ENCODE data around the gene PHACTR2. TPM values are rescaled to one million over a fixed set of nuclear protein-coding genes. Genes with fewer than 3 reads are reported as not detected.

The PHACTR2 gene
- total RNA-seq, 4 donors from 2014 or later = 25.4 to 31.8 (median 26.1) TPM

GRCh38 chr6:143711714-143712113, 33.9 kb downstream of the PHACTR2 start:
- H3K27ac ChIP-seq = no peak overlapping the region
- peaks cover 0 to 3% of the 10 kb centered on the region in 2 donors for H3K4me1 ChIP-seq
- H3K36me3 ChIP-seq = no peaks in the 10 kb centered on the region
- no peaks in the 10 kb centered on the region for H3K9me3 ChIP-seq
- DNase-seq (no peak), ATAC-seq (no peak)
- H3K27me3 ChIP-seq = no peaks in the 10 kb centered on the region
- intact Hi-C loops (cut with DNase I; ENCODE audit: low total_unique reads) = no loop called here
- in situ Hi-C loops (cut with MboI; ENCODE audit: low sequenced_read_pairs in 4 of 4) = no loop called here
- no peak overlapping the region for H3K4me3 ChIP-seq
- no peak for TF ChIP-seq POLR2A (IDR thresholded peaks at IDR 0.05)
- TF ChIP-seq, protein P1, sequence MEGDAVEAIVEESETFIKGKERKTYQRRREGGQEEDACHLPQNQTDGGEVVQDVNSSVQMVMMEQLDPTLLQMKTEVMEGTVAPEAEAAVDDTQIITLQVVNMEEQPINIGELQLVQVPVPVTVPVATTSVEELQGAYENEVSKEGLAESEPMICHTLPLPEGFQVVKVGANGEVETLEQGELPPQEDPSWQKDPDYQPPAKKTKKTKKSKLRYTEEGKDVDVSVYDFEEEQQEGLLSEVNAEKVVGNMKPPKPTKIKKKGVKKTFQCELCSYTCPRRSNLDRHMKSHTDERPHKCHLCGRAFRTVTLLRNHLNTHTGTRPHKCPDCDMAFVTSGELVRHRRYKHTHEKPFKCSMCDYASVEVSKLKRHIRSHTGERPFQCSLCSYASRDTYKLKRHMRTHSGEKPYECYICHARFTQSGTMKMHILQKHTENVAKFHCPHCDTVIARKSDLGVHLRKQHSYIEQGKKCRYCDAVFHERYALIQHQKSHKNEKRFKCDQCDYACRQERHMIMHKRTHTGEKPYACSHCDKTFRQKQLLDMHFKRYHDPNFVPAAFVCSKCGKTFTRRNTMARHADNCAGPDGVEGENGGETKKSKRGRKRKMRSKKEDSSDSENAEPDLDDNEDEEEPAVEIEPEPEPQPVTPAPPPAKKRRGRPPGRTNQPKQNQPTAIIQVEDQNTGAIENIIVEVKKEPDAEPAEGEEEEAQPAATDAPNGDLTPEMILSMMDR (IDR thresholded peaks at IDR 0.05 in 4 of 5, conservative IDR thresholded peaks at IDR 0.05 in 1 of 5) = no peak

GRCh38 chr6:143718472-143718871, 40.7 kb downstream of the PHACTR2 start:
- DNase-seq = no peak
- Histone ChIP-seq H3K9me3 (no peaks in the 10 kb centered on the region), H3K27ac (no peak overlapping the region), H3K36me3 (no peaks in the 10 kb centered on the region), H3K4me3 (no peak overlapping the region), H3K27me3 (no peaks in the 10 kb centered on the region), H3K4me1 (peaks cover 0 to 7% of the 10 kb centered on the region in 2 donors)
- ATAC-seq = no peak
- in situ Hi-C loops (cut with MboI; ENCODE audit: low sequenced_read_pairs in 4 of 4) = no loop called here
- intact Hi-C loops (cut with DNase I; ENCODE audit: low total_unique reads) = no loop called here
- TF ChIP-seq, protein P1 (IDR thresholded peaks at IDR 0.05 in 4 of 5, conservative IDR thresholded peaks at IDR 0.05 in 1 of 5) = no peak
- TF ChIP-seq POLR2A (IDR thresholded peaks at IDR 0.05) = no peak

DNA sequence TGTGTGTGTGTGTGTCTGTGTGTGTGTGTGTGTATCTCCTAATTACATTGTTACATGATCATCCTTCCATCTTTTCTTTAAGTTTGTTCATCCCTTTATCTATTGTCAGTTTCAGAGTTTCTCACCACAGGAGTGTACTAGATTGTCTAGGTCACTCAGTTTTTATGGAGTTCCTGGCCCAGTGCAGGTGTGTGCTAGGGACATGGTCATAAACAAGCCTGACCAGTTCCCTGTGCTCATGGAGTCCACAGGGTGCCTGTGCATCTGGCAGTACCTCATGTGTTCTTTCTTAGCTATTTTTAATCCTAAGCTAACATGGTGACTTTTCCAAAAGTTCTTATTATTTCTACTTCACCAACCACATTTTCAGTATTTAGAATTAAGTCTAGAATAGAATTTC, 43.9 kb downstream of the PHACTR2 start:
- no peak for ATAC-seq
- no peak overlapping the region for H3K27ac ChIP-seq
- H3K36me3 ChIP-seq = no peaks in the 10 kb centered on the region
- DNase-seq = no peak
- no peaks in the 10 kb centered on the region for H3K27me3 ChIP-seq
- no peak for TF ChIP-seq POLR2A (IDR thresholded peaks at IDR 0.05)
- no peak overlapping the region for H3K4me3 ChIP-seq
- intact Hi-C loops (cut with DNase I; ENCODE audit: low total_unique reads) (no loop called here), in situ Hi-C loops (cut with MboI; ENCODE audit: low sequenced_read_pairs in 4 of 4) (no loop called here)
- H3K9me3 ChIP-seq = no peaks in the 10 kb centered on the region
- H3K4me1 ChIP-seq = peaks cover 0 to 7% of the 10 kb centered on the region in 2 donors

GRCh38 chr6:143724876-143725275, 47.1 kb downstream of the PHACTR2 start:
- Histone ChIP-seq H3K4me3 (no peak overlapping the region), H3K27ac (no peak overlapping the region), H3K36me3 (no peaks in the 10 kb centered on the region), H3K4me1 (peaks cover 0 to 7% of the 10 kb centered on the region in 2 donors), H3K27me3 (no peaks in the 10 kb centered on the region), H3K9me3 (no peaks in the 10 kb centered on the region)
- ATAC-seq (no peak), DNase-seq (no peak)
- in situ Hi-C loops (cut with MboI; ENCODE audit: low sequenced_read_pairs in 4 of 4) = no loop called here
- TF ChIP-seq POLR2A (IDR thresholded peaks at IDR 0.05) = no peak
- TF ChIP-seq, protein P1 (IDR thresholded peaks at IDR 0.05 in 4 of 5, conservative IDR thresholded peaks at IDR 0.05 in 1 of 5) = no peak
- intact Hi-C loops (cut with DNase I; ENCODE audit: low total_unique reads) = no loop called here

DNA sequence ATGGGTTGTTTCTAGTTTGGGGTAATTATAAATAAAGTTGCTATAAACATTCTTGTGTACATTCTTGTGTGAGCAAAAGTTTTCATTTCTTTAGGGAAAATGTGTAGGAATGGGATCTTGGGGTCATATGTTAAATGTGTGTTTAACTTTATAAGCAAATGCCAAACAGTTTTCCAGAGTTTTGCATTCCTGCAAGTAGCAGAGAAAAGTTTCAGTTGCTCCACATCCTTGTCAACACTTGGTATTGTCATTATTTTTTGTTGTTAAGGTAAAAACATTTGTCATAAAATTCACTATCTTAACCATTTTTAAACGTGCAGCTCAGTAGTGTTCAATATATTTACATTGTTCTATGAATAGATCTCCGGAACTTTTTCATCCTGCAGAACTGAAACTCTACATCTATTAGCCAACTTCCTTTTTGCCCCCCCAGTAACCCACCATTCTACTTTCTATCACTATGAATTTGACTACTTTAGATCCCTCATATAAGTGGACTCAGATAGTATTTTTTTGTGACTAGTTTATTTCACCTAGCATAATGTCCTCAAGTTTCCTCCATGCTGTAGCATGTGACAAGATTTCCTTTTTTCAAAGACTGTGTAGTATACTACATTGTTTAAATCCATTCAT, 48.4 kb downstream of the PHACTR2 start:
- Histone ChIP-seq H3K4me1 (peaks cover 0 to 7% of the 10 kb centered on the region in 2 donors), H3K36me3 (no peaks in the 10 kb centered on the region), H3K27ac (no peak overlapping the region), H3K4me3 (no peak overlapping the region), H3K27me3 (no peaks in the 10 kb centered on the region), H3K9me3 (no peaks in the 10 kb centered on the region)
- in situ Hi-C loops (cut with MboI; ENCODE audit: low sequenced_read_pairs in 4 of 4) (no loop called here), intact Hi-C loops (cut with DNase I; ENCODE audit: low total_unique reads) (no loop called here)
- no peak for ATAC-seq
- DNase-seq = no peak
- TF ChIP-seq, protein P1 (IDR thresholded peaks at IDR 0.05 in 4 of 5, conservative IDR thresholded peaks at IDR 0.05 in 1 of 5) = no peak
- TF ChIP-seq POLR2A (IDR thresholded peaks at IDR 0.05) = no peak
